Stimulated activated CD8-positive, alpha-beta memory T cell treated with anti-CD3 and anti-CD28 coated beads, Interleukin-2, amount 100 ng/mL, for 1 hour (primary cell): ENCODE measurements around the gene DNAJB4.
"Not testable (repeated sequence)": the region's sequence is repeated elsewhere in the genome, so short reads cannot be mapped to it uniquely, and the experiment has no call there.

ENCODE experiments used
- DNase-seq, 2 donors: peaks; one replicate each; pipeline ENCODE4 v3.0.0-alpha.2; 2020; ENCODE audit warnings: low read depth in 2 of 2

The DNAJB4 gene

GRCh38 chr1:78064886-78065285 is 60.1 kb downstream of the DNAJB4 start:
- DNase-seq: not testable (repeated sequence)
